ENCODE results near the gene TBK1.

TBK1 gene

DNA sequence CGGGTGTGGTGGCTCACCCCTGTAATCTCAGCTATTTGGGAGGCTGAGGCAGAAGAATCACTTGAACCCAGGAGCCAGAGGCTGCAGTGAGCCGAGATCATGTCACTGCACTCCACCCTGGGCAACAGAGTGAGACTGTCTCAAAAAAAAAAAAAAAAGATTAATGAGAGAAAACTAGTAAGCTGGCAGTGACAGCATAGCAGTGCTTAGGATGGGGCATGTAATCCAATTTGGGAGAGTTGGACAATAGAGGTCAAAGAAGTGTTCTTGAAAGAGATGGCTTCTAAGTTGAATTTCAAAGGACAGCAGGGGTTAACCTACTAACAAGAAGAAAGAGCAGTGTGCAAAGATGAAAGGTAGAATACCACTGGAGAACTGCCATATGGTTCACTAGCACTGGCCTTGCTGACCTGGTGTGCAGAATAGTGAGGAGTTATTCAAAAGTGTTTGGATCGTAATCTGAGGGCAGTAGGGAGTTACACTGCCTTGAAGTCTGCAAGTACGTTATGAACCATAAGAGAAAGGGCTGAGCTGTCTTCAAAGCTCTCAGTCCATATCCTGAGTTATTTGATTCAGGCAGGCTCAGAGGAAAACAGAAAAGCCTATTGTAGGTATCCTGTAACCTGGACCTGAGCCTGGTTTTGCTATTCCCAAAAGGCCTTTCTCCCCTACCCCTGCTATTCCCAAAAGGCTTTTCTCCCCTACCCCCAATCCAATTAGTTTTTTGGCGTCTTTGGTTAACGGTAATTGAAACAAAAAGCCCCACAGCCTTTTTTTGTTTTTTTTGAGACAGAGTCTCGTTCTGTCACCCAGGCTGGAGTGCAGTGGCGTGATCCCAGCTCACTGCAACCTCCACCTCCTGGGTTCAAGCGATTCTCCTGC, 44.3 kb upstream of the TBK1 start:
- TF ChIP-seq FOXP2 (optimal IDR thresholded peaks at IDR 0.05; ENCODE audit: borderline replicate concordance, extremely low read depth, extremely low read length, insufficient read depth) (no peak), TAF1 (IDR thresholded peaks at IDR 0.05; ENCODE audit: borderline replicate concordance, insufficient read depth, low read length) (no peak), POLR2AphosphoS5 (IDR thresholded peaks at IDR 0.05; ENCODE audit: low read depth, low read length) (no peak), SIN3A (IDR thresholded peaks at IDR 0.05; ENCODE audit: borderline replicate concordance, insufficient read depth, low read length) (no peak)
- TF ChIP-seq, protein P1, sequence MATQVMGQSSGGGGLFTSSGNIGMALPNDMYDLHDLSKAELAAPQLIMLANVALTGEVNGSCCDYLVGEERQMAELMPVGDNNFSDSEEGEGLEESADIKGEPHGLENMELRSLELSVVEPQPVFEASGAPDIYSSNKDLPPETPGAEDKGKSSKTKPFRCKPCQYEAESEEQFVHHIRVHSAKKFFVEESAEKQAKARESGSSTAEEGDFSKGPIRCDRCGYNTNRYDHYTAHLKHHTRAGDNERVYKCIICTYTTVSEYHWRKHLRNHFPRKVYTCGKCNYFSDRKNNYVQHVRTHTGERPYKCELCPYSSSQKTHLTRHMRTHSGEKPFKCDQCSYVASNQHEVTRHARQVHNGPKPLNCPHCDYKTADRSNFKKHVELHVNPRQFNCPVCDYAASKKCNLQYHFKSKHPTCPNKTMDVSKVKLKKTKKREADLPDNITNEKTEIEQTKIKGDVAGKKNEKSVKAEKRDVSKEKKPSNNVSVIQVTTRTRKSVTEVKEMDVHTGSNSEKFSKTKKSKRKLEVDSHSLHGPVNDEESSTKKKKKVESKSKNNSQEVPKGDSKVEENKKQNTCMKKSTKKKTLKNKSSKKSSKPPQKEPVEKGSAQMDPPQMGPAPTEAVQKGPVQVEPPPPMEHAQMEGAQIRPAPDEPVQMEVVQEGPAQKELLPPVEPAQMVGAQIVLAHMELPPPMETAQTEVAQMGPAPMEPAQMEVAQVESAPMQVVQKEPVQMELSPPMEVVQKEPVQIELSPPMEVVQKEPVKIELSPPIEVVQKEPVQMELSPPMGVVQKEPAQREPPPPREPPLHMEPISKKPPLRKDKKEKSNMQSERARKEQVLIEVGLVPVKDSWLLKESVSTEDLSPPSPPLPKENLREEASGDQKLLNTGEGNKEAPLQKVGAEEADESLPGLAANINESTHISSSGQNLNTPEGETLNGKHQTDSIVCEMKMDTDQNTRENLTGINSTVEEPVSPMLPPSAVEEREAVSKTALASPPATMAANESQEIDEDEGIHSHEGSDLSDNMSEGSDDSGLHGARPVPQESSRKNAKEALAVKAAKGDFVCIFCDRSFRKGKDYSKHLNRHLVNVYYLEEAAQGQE (IDR thresholded peaks at IDR 0.05; ENCODE audit: insufficient read depth in 1 of 2, low read depth in 2 of 2, low read length in 2 of 2) = no peak

DNA sequence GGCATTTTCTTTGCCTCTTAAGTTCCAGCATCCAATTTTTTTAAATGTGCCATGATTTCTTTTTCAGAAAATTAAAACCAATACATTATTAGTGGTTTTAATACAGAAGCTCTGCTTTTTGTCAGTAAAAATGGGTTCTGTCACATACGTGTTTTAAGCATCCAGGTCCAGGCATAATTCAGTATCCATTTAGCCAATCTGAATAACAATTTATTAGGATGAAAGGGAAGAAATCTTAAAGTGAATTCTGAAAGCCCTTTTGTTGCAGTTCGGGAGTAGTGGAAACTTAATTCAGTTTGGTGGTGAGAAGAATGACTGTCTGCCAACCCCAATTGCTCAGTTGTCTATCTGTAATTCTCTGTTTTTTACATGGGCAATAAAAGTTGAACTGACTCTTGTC, 40.5 kb upstream of the TBK1 start:
- no peak for TF ChIP-seq TAF1 (IDR thresholded peaks at IDR 0.05; ENCODE audit: borderline replicate concordance, insufficient read depth, low read length)
- no peak for TF ChIP-seq POLR2AphosphoS5 (IDR thresholded peaks at IDR 0.05; ENCODE audit: low read depth, low read length)
- TF ChIP-seq, protein P1 (IDR thresholded peaks at IDR 0.05; ENCODE audit: insufficient read depth in 1 of 2, low read depth in 2 of 2, low read length in 2 of 2) = no peak
- no peak for TF ChIP-seq FOXP2 (optimal IDR thresholded peaks at IDR 0.05; ENCODE audit: borderline replicate concordance, extremely low read depth, extremely low read length, insufficient read depth)
- TF ChIP-seq SIN3A (IDR thresholded peaks at IDR 0.05; ENCODE audit: borderline replicate concordance, insufficient read depth, low read length) = no peak

DNA sequence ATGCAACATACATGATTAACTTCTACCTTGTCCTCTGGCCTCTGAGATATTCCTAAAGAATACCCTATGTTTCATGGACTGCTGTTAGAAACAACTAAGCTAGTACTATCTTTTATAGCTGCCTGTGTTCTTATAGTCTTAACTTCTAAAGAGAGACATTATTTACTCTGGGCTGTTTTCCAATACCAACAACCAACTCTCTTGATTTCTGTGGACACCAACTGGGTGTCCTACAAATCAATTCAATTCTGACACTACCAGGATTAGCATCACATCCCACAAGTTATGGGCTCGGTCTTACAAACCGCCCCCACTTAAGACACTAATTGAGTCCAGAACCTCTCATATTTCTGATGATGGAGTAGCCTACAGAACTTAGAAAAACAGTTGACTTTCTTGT, 39.5 kb upstream of the TBK1 start:
- TF ChIP-seq TAF1 (IDR thresholded peaks at IDR 0.05; ENCODE audit: borderline replicate concordance, insufficient read depth, low read length) (no peak), SIN3A (IDR thresholded peaks at IDR 0.05; ENCODE audit: borderline replicate concordance, insufficient read depth, low read length) (no peak), FOXP2 (optimal IDR thresholded peaks at IDR 0.05; ENCODE audit: borderline replicate concordance, extremely low read depth, extremely low read length, insufficient read depth) (no peak), POLR2AphosphoS5 (IDR thresholded peaks at IDR 0.05; ENCODE audit: low read depth, low read length) (no peak)
- TF ChIP-seq, protein P1 (IDR thresholded peaks at IDR 0.05; ENCODE audit: insufficient read depth in 1 of 2, low read depth in 2 of 2, low read length in 2 of 2) = no peak

DNA sequence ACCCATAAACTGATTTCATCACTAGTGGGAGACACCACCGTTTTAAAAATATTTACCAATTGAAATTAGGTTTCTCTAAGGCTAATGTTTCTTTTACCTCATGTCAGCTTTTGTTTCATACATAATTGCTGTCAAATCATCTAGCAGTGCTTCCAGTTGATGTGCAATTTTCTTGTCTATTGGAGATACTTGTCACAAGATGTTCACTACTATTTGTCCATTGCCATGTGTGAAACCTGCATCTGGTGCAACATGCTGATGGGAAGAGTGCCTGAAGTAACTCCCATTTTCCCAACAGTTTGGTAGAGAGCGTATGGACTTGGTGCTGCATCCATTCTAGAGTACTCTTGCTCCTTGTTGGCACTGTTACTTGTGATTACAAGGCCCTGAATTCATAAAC, 38.0 kb upstream of the TBK1 start:
- no peak for TF ChIP-seq POLR2AphosphoS5 (IDR thresholded peaks at IDR 0.05; ENCODE audit: low read depth, low read length)
- TF ChIP-seq TAF1 (IDR thresholded peaks at IDR 0.05; ENCODE audit: borderline replicate concordance, insufficient read depth, low read length) = no peak
- TF ChIP-seq FOXP2 (optimal IDR thresholded peaks at IDR 0.05; ENCODE audit: borderline replicate concordance, extremely low read depth, extremely low read length, insufficient read depth) = no peak
- no peak for TF ChIP-seq SIN3A (IDR thresholded peaks at IDR 0.05; ENCODE audit: borderline replicate concordance, insufficient read depth, low read length)
- TF ChIP-seq, protein P1 (IDR thresholded peaks at IDR 0.05; ENCODE audit: insufficient read depth in 1 of 2, low read depth in 2 of 2, low read length in 2 of 2) = no peak
